Caco-2 (cell line): ENCODE results near the gene TAS1R2. TPM values are rescaled to one million over a fixed set of nuclear protein-coding genes. Genes with fewer than 3 reads are reported as not detected.

Experiments
- BruUV-seq: library from RNA; stranded (reverse); fragments of 400-500 nt; replicated peaks from 2 replicates; lab custom pipeline; 2021; lab: Mats Ljungman, UMichigan
- CTCF ChIA-PET: fragments of 300-600 bp; sonication (Branson Sonifier 250); formaldehyde crosslinking; loops from one replicate; lab custom pipeline; 2022; ENCODE audit warnings: antibody characterized with exemption; lab: Charles Lee
- POLR2A ChIA-PET: fragments of 300-600 bp; sonication (Branson Sonifier 250); formaldehyde crosslinking; loops from one replicate; lab custom pipeline; 2022; ENCODE audit warnings: antibody characterized with exemption; lab: Charles Lee
- DNase-seq, 2 experiments: peaks; one replicate each; pipeline versions ENCODE4 v3.0.0 to v3.0.0-alpha.2; 2020 to 2022
- H3K27me3 ChIP-seq: replicated peaks from 2 replicates; pipeline ENCODE4 v1.6.0; 2011; ENCODE audit warnings: low read length; ENCODE audit not compliant: control insufficient read depth, insufficient read depth
- H3K36me3 ChIP-seq: 2 replicates; pipeline ENCODE4 v1.5.1; 2011; ENCODE audit warnings: low read length; ENCODE audit not compliant: control insufficient read depth, insufficient read depth
- H3K4me1 ChIP-seq: fragments of 250-450 bp; sonication (Bioruptor Pico); 2 replicates; pipeline ENCODE4 v1.5.1; 2020; ENCODE audit warnings: mild to moderate bottlenecking
- H3K4me3 ChIP-seq: 2 replicates; pipeline ENCODE4 v1.5.1; 2011; ENCODE audit warnings: low read depth, mild to moderate bottlenecking, control low read depth, low read length
- H3K9me3 ChIP-seq: fragments of 250-450 bp; sonication (Bioruptor Pico); 2 replicates; pipeline ENCODE4 v1.5.1; 2020; ENCODE audit warnings: mild to moderate bottlenecking, moderate library complexity
- H3K27ac Mint-ChIP-seq: one replicate; pipeline ENCODE4 v1.8.0; 2022; ENCODE audit warnings: mixed read lengths; ENCODE audit not compliant: unreplicated experiment
- H3K27me3 Mint-ChIP-seq: one replicate; pipeline ENCODE4 v1.8.0; 2022; ENCODE audit warnings: mixed read lengths; ENCODE audit not compliant: insufficient read depth, unreplicated experiment
- H3K36me3 Mint-ChIP-seq: one replicate; pipeline ENCODE4 v1.8.0; 2022; ENCODE audit warnings: mild to moderate bottlenecking, mixed read lengths; ENCODE audit not compliant: insufficient read depth, unreplicated experiment
- H3K4me1 Mint-ChIP-seq: one replicate; pipeline ENCODE4 v1.8.0; 2022; ENCODE audit warnings: low read depth, mixed read lengths; ENCODE audit not compliant: unreplicated experiment
- H3K4me3 Mint-ChIP-seq: one replicate; pipeline ENCODE4 v1.8.0; 2022; ENCODE audit warnings: mild to moderate bottlenecking, moderate library complexity, mixed read lengths; ENCODE audit not compliant: unreplicated experiment
- H3K9me3 Mint-ChIP-seq: one replicate; pipeline ENCODE4 v1.8.0; 2022; ENCODE audit warnings: mixed read lengths; ENCODE audit not compliant: unreplicated experiment
- intact Hi-C: fragments of 100-400 bp; cut with micrococcal nuclease; formaldehyde crosslinking; loops from one replicate; pipeline ENCODE4 v1.10.0; 2022; ENCODE audit not compliant: unreplicated experiment
- total RNA-seq: library from RNA; stranded (reverse); gene quantifications from 2 replicates; pipeline ENCODE4 v1.2.3, GENCODE V29; 2022
- TF ChIP-seq, protein P1 (sequence below), 2 experiments: fragments of 200-600 bp in 1 of 2; IDR thresholded peaks; 1 replicate in 1 of 2; 2 replicates in 1 of 2; pipeline versions ENCODE4 v1.5.1 to v1.8.0; 2011 to 2022; ENCODE audit warnings: antibody characterized with exemption in 1 of 2, control low read depth in 1 of 2, inconsistent platforms in 1 of 2, low read depth in 1 of 2, low read length in 1 of 2, mild to moderate bottlenecking in 1 of 2, moderate library complexity in 1 of 2; ENCODE audit not compliant: insufficient read depth in 1 of 2, severe bottlenecking in 1 of 2, unreplicated experiment in 1 of 2

TAS1R2 gene
- total RNA-seq, 1 experiment from 2014 or later, result not detected

- peaks cover 20% of the 10 kb centered on the region for H3K27me3 Mint-ChIP-seq
- H3K27me3 ChIP-seq, result no peaks in the 10 kb centered on the region; the same call in 1 of the 2 replicates
Observed at GRCh38 chr1:18794561-18794960, 64.9 kb downstream of the TAS1R2 start.

GRCh38 chr1:18794051-18794450 is 65.4 kb downstream of the TAS1R2 start:
- Mint-ChIP-seq H3K36me3 (no peaks in the 10 kb centered on the region), H3K9me3 (no peaks in the 10 kb centered on the region), H3K4me3 (no peak overlapping the region), H3K27me3 (peaks cover 20% of the 10 kb centered on the region), H3K27ac (no peak overlapping the region), H3K4me1 (no peaks in the 10 kb centered on the region)
- TF ChIP-seq, protein P1, sequence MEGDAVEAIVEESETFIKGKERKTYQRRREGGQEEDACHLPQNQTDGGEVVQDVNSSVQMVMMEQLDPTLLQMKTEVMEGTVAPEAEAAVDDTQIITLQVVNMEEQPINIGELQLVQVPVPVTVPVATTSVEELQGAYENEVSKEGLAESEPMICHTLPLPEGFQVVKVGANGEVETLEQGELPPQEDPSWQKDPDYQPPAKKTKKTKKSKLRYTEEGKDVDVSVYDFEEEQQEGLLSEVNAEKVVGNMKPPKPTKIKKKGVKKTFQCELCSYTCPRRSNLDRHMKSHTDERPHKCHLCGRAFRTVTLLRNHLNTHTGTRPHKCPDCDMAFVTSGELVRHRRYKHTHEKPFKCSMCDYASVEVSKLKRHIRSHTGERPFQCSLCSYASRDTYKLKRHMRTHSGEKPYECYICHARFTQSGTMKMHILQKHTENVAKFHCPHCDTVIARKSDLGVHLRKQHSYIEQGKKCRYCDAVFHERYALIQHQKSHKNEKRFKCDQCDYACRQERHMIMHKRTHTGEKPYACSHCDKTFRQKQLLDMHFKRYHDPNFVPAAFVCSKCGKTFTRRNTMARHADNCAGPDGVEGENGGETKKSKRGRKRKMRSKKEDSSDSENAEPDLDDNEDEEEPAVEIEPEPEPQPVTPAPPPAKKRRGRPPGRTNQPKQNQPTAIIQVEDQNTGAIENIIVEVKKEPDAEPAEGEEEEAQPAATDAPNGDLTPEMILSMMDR (IDR thresholded peaks at IDR 0.05; ENCODE audit: insufficient read depth in 1 of 2, low read depth in 1 of 2, low read length in 1 of 2, severe bottlenecking in 1 of 2, unreplicated experiment in 1 of 2), result no peak
- DNase-seq, result no peak
- CTCF ChIA-PET, result interaction anchor here (1.3 kb wide), 1 partner anchor 8 kb away, joined by 3 read pairs; no protein-coding TSS in a partner anchor
- BruUV-seq, result no TSS peak
- no peaks in the 10 kb centered on the region for H3K4me1 ChIP-seq
- no peaks in the 10 kb centered on the region for H3K36me3 ChIP-seq
- H3K9me3 ChIP-seq, result no peaks in the 10 kb centered on the region
- POLR2A ChIA-PET, result no interaction called here
- intact Hi-C loops, result no loop called here
- H3K4me3 ChIP-seq, result no peak overlapping the region
- no peaks in the 10 kb centered on the region; the same call in 1 of the 2 replicates for H3K27me3 ChIP-seq

More at GRCh38 chr1:18794561-18794960, 64.9 kb downstream of the TAS1R2 start:
- ChIA-PET CTCF (interaction anchor here (0.6 to 1.3 kb wide), 3 partner anchors 9 to 693 kb away, joined by 3 to 5 read pairs (median 3); no protein-coding TSS in a partner anchor), POLR2A (no interaction called here)
- no peak overlapping the region for H3K4me3 ChIP-seq
- H3K4me1 ChIP-seq, result no peaks in the 10 kb centered on the region
- H3K36me3 Mint-ChIP-seq, result no peaks in the 10 kb centered on the region
- H3K4me3 Mint-ChIP-seq, result no peak overlapping the region
- H3K36me3 ChIP-seq, result no peaks in the 10 kb centered on the region
- DNase-seq, result peak in 1 of 2 experiments; percentile 34
- no peaks in the 10 kb centered on the region for H3K9me3 ChIP-seq
- intact Hi-C loops, result no loop called here
- TF ChIP-seq, protein P1 (IDR thresholded peaks at IDR 0.05; ENCODE audit: insufficient read depth in 1 of 2, low read depth in 1 of 2, low read length in 1 of 2, severe bottlenecking in 1 of 2, unreplicated experiment in 1 of 2), result peak in 1 of 2 experiments; percentile 21
- no peaks in the 10 kb centered on the region for H3K4me1 Mint-ChIP-seq
- no TSS peak for BruUV-seq
- no peak overlapping the region for H3K27ac Mint-ChIP-seq
- no peaks in the 10 kb centered on the region for H3K9me3 Mint-ChIP-seq

DNA sequence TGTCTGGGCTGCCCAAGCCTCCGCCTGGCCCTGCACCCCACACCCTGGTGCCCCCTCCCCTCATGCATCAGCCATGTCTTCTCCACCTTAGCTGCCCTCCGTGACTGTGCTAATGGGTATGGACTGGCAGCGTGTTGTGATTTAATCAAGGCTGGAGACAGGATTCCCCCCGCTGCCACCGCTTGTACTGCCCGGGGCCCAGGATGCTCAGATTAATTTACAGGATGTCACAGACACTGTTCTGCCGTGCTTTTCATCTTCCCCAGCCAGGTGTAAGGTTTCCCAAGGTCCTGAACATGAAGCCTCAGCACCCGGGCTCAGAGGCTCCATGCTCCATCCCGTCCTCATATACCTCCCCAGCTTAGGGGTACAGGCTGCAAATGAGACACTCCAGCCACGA is 66.3 kb downstream of the TAS1R2 start:
- no peaks in the 10 kb centered on the region for H3K4me1 Mint-ChIP-seq
- POLR2A ChIA-PET, result interaction anchor here (0.5 kb wide), 1 partner anchor 67 kb away, joined by 6 read pairs; no protein-coding TSS in a partner anchor
- H3K36me3 ChIP-seq, result no peaks in the 10 kb centered on the region
- H3K4me3 Mint-ChIP-seq, result no peak overlapping the region
- BruUV-seq, result no TSS peak
- TF ChIP-seq, protein P1 (IDR thresholded peaks at IDR 0.05; ENCODE audit: insufficient read depth in 1 of 2, low read depth in 1 of 2, low read length in 1 of 2, severe bottlenecking in 1 of 2, unreplicated experiment in 1 of 2), result no peak
- DNase-seq, result no peak
- no peaks in the 10 kb centered on the region for H3K36me3 Mint-ChIP-seq
- peaks cover 20% of the 10 kb centered on the region for H3K27me3 Mint-ChIP-seq
- no peak overlapping the region for H3K27ac Mint-ChIP-seq
- CTCF ChIA-PET, result no interaction called here
- no peaks in the 10 kb centered on the region for H3K9me3 Mint-ChIP-seq
- H3K4me1 ChIP-seq, result no peaks in the 10 kb centered on the region
- intact Hi-C loops, result no loop called here
- no peaks in the 10 kb centered on the region; the same call in 1 of the 2 replicates for H3K27me3 ChIP-seq
- H3K9me3 ChIP-seq, result no peaks in the 10 kb centered on the region
- H3K4me3 ChIP-seq, result no peak overlapping the region
